Hepatocyte (in vitro differentiated cells): Measurements from ENCODE around the gene KMT2B. TPM values are rescaled to one million over a fixed set of nuclear protein-coding genes. Genes with fewer than 3 reads are reported as not detected.

Source experiments
- DNase-seq: peaks from one replicate; pipeline ENCODE4 v3.0.0-alpha.2; 2016; ENCODE audit warnings: low spot score
- H2AFZ ChIP-seq: fragments of 200-600 bp; sonication (generic); 2 replicates; pipeline ENCODE4 v1.6.0; 2016; ENCODE audit warnings: antibody characterized with exemption, mild to moderate bottlenecking
- H3K27ac ChIP-seq: fragments of 200-600 bp; sonication (generic); 2 replicates; pipeline ENCODE4 v1.5.1; 2016; ENCODE audit warnings: mild to moderate bottlenecking
- H3K27me3 ChIP-seq: fragments of 200-600 bp; sonication (generic); 2 replicates; pipeline ENCODE4 v1.6.1; 2016
- H3K36me3 ChIP-seq: fragments of 200-600 bp; sonication (generic); replicated peaks from 2 replicates; pipeline ENCODE4 v1.5.1; 2016; ENCODE audit warnings: low read depth; ENCODE audit not compliant: insufficient read depth
- H3K4me1 ChIP-seq: fragments of 200-600 bp; sonication (generic); 2 replicates; pipeline ENCODE4 v1.5.1; 2016; ENCODE audit warnings: mild to moderate bottlenecking, moderate library complexity; ENCODE audit not compliant: insufficient read depth
- H3K4me2 ChIP-seq: fragments of 200-600 bp; sonication (generic); 2 replicates; pipeline ENCODE4 v1.6.0; 2016
- H3K4me3 ChIP-seq: fragments of 200-600 bp; sonication (generic); 2 replicates; pipeline ENCODE4 v1.5.1; 2016; ENCODE audit warnings: mild to moderate bottlenecking
- H3K79me2 ChIP-seq: fragments of 200-600 bp; sonication (generic); 2 replicates; pipeline ENCODE4 v1.6.0; 2017; ENCODE audit warnings: mild to moderate bottlenecking
- H3K9me2 ChIP-seq: fragments of 200-600 bp; sonication (generic); replicated peaks from 2 replicates; pipeline ENCODE4 v1.6.0; 2017; ENCODE audit warnings: mild to moderate bottlenecking; ENCODE audit not compliant: insufficient read depth
- H3K9me3 ChIP-seq: fragments of 200-600 bp; sonication (generic); 2 replicates; pipeline ENCODE4 v1.5.1; 2016; ENCODE audit warnings: low read depth, mild to moderate bottlenecking
- H4K20me1 ChIP-seq: fragments of 200-600 bp; sonication (generic); 2 replicates; pipeline ENCODE4 v1.6.0; 2016; ENCODE audit warnings: mild to moderate bottlenecking; ENCODE audit not compliant: insufficient read depth, poor library complexity, severe bottlenecking
- CTCF ChIP-seq: fragments of 200-600 bp; sonication (generic); IDR thresholded peaks from 2 replicates; pipeline ENCODE4 v1.5.1; 2016; ENCODE audit warnings: antibody characterized with exemption, mild to moderate bottlenecking; ENCODE audit not compliant: poor library complexity
- EZH2 ChIP-seq: fragments of 200-600 bp; sonication (generic); IDR thresholded peaks from 2 replicates; pipeline ENCODE4 v1.6.1; 2016; ENCODE audit warnings: antibody characterized with exemption, mild to moderate bottlenecking, borderline replicate concordance
- EZH2phosphoT487 ChIP-seq: fragments of 200-600 bp; sonication (generic); IDR thresholded peaks from one replicate; pipeline ENCODE4 v1.6.1; 2018; ENCODE audit warnings: antibody characterized with exemption, mild to moderate bottlenecking, low read depth, moderate library complexity; ENCODE audit not compliant: unreplicated experiment, severe bottlenecking
- WGBS: methylation state at CpG from one replicate; pipeline ENCODE4 v1.1.6; 2016; ENCODE audit warnings: low lambda C conversion rate; ENCODE audit errors: missing lambda C conversion rate; 5-methylcytosine and 5-hydroxymethylcytosine counted together
- polyA plus RNA-seq: library from polyadenylated mRNA; unstranded; fragments of >200 nt; fragmentation: Nextera tagmentation; extraction: Ambion mirVana; gene quantifications from 2 replicates; pipeline ENCODE4 v1.2.1, GENCODE V29; 2016
- total RNA-seq: library from RNA; depleted of rRNA; stranded (reverse); fragments of >200 nt; gene quantifications from 2 replicates; pipeline ENCODE4 v1.2.3, GENCODE V29; 2014

Gene KMT2B
- total and polyA plus RNA-seq, 2 experiments from 2014 or later, result 9.3 to 12.8 TPM

GRCh38 chr19:35716801-35717664 lies 770 bp upstream of the KMT2B start:
- Histone ChIP-seq H4K20me1 (peaks cover 25% of the 10 kb centered on the region), H3K9me3 (no peaks in the 10 kb centered on the region), H3K4me1 (peaks cover 15% of the 10 kb centered on the region), H3K27me3 (no peaks in the 10 kb centered on the region), H3K27ac (peak overlapping the region; percentile 89), H3K4me2 (peak overlapping the region; percentile 89), H3K36me3 (no peaks in the 10 kb centered on the region), H3K9me2 (no peaks in the 10 kb centered on the region), H3K4me3 (peak overlapping the region; percentile 43), H2AFZ (peak overlapping the region; percentile 81), H3K79me2 (peaks cover 45% of the 10 kb centered on the region)
- TF ChIP-seq CTCF, result peak; percentile 90
- TF ChIP-seq EZH2, result no peak
- no peak for TF ChIP-seq EZH2phosphoT487
- peak; percentile 94 for DNase-seq
- 1% methylated on average over 43 of the region's 77 CpGs for WGBS

- Histone ChIP-seq H4K20me1 (peaks cover 25% of the 10 kb centered on the region), H3K36me3 (no peaks in the 10 kb centered on the region), H3K4me3 (peak overlapping the region; percentile 96), H3K27me3 (no peaks in the 10 kb centered on the region), H3K79me2 (peaks cover 49% of the 10 kb centered on the region), H3K4me2 (peak overlapping the region; percentile 87), H2AFZ (no peak overlapping the region), H3K27ac (peak overlapping the region; percentile 85), H3K9me2 (no peaks in the 10 kb centered on the region), H3K9me3 (no peaks in the 10 kb centered on the region), H3K4me1 (peaks cover 15% of the 10 kb centered on the region)
- 4% methylated on average over 23 of the region's 42 CpGs for WGBS
- DNase-seq, result peak; percentile 52
- TF ChIP-seq EZH2phosphoT487, result no peak
These were observed 690 bp downstream of the KMT2B start for GRCh38 chr19:35718345-35719041.

- H3K4me3 ChIP-seq, result no peak overlapping the region
- no peak for TF ChIP-seq EZH2
- no peak for TF ChIP-seq CTCF
- TF ChIP-seq EZH2phosphoT487, result no peak
- H3K4me1 ChIP-seq, result peaks cover 15% of the 10 kb centered on the region
- no peaks in the 10 kb centered on the region for H3K9me2 ChIP-seq
- no peaks in the 10 kb centered on the region for H3K9me3 ChIP-seq
- H3K4me2 ChIP-seq, result peak overlapping the region; percentile 87
- peaks cover 49% of the 10 kb centered on the region for H3K79me2 ChIP-seq
- H3K27ac ChIP-seq, result peak overlapping the region; percentile 85
- no peak for DNase-seq
- no peaks in the 10 kb centered on the region for H3K27me3 ChIP-seq
- 94% methylated on average over 28 of the region's 32 CpGs for WGBS
- H2AFZ ChIP-seq, result no peak overlapping the region
- H3K36me3 ChIP-seq, result no peaks in the 10 kb centered on the region
- H4K20me1 ChIP-seq, result peaks cover 25% of the 10 kb centered on the region
These were observed 1.8 kb downstream of the KMT2B start for GRCh38 chr19:35719402-35720162.
